ENCODE data around the gene CFAP100.
A peak's percentile ranks its signal among the peaks of the same experiment; 100 is the strongest.

Gene CFAP100

DNA sequence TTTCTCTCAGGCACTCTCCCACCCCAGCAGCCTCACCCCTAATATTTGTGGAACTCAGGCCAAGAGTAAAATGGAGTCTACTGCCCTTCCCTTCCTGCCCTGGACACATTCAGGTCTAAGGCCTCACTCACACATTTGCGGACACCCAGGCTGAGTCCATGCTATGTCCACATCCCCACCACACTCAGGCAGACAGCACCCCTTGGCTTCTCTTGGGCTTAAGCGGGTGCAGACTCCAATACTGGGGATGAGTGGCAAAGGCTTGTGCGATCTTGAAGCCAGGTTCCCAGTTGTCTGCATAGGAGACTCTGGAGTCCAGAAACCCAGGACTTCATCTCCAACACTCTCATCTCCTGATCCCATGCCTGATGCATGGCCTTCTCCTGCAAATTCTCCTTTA lies 17.5 kb upstream of the CFAP100 start:
- DNase-seq (ENCODE audit: low spot score) = no peak

GRCh38 chr3:126378341-126378751 lies 16.4 kb upstream of the CFAP100 start:
- no peak for DNase-seq (ENCODE audit: low spot score)

DNA sequence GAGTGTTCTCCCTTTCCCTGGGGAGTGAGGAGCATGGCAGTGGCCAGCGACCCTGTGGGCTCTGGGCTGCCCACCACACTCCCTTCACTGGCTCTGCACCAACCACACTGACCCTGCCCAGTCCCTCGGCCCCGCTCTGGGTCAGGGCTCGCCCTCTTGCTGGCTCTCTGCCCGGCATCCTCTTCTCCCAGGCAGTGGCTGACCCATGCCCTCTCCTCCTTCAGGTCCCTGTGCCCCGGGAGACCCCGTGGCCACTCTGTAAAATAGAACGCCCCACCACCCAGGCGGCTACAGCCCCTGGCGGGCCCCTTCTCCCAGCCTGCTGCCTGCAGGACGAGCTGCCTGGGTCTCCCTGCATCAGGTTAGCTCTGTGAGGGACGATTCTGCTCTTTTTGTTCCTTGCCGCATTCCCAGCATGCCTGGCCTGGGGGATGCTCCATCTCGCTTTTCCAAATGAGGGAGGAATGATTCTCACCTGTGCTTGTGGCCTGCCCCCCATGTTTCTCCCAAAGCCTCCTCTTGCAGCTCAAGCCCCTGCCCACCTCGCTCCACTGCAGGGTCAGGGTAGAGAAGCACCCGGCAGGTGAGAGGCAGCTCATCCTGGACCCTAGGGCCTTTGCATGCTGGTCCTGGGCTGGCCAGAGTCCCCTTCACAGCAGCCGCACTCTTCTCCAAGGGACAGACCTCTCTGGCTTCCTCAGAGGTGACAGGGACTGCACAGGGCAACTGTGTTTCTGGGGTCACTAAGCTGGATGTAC lies 14.5 kb upstream of the CFAP100 start:
- DNase-seq (ENCODE audit: low spot score) = no peak

GRCh38 chr3:126381966-126382365 lies 12.7 kb upstream of the CFAP100 start:
- no peak for DNase-seq (ENCODE audit: low spot score)

- peak; percentile 66 for DNase-seq (ENCODE audit: low spot score)
Measured at GRCh38 chr3:126389112-126389793, 5.5 kb upstream of the CFAP100 start.

- DNase-seq (ENCODE audit: low spot score) = no peak
Measured at GRCh38 chr3:126389794-126390146, 4.9 kb upstream of the CFAP100 start.

- DNase-seq (ENCODE audit: low spot score) = no peak
Measured at GRCh38 chr3:126390201-126390600, 4.5 kb upstream of the CFAP100 start.

DNA sequence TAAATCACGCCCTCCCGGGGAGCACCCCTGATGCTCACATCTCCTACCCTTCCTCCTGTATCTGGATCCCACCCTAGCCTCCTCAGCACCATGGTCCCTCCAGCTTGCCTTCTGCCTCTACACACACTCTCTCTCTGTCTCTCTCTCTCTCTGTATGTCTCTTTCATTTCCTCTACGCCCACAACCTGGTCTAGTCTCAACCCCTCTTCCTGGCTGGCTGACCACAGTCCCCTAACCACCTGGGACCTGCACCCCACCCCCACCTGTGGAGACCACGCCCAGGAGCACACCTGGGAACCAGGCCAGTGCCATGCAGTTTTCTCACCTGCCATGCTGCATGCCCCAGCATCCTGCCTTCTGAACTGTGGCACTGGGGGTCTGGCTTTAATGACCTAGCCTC lies 4.0 kb upstream of the CFAP100 start:
- no peak for DNase-seq (ENCODE audit: low spot score)

- DNase-seq (ENCODE audit: low spot score) = no peak
Measured at GRCh38 chr3:126391631-126392030, 3.1 kb upstream of the CFAP100 start.

GRCh38 chr3:126392246-126392645 lies 2.5 kb upstream of the CFAP100 start:
- DNase-seq (ENCODE audit: low spot score) = no peak

GRCh38 chr3:126393563-126393962 lies 1.1 kb upstream of the CFAP100 start:
- DNase-seq (ENCODE audit: low spot score) = no peak

DNA sequence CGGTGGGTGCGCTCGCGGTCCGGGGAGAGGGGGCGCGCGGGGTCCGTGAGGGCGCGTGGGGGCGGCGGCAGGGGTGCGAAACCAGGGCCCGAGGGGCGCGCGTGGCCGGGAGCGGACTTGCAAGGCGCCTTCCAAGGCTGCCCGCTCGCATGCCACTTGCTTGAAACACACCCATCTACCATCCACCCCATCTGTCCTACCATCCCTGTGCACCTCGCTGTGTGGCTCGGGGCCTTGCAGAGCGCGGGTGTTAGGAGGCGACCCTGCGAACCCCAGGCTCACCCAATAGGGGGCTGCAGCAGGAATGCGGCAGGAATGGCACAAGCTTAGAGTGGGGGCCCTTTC lies 240 bp downstream of the CFAP100 start:
- DNase-seq (ENCODE audit: low spot score) = no peak

GRCh38 chr3:126395846-126396513 lies 1.3 kb downstream of the CFAP100 start:
- DNase-seq (ENCODE audit: low spot score) = no peak

GRCh38 chr3:126396536-126396935 lies 1.8 kb downstream of the CFAP100 start:
- no peak for DNase-seq (ENCODE audit: low spot score)

DNA sequence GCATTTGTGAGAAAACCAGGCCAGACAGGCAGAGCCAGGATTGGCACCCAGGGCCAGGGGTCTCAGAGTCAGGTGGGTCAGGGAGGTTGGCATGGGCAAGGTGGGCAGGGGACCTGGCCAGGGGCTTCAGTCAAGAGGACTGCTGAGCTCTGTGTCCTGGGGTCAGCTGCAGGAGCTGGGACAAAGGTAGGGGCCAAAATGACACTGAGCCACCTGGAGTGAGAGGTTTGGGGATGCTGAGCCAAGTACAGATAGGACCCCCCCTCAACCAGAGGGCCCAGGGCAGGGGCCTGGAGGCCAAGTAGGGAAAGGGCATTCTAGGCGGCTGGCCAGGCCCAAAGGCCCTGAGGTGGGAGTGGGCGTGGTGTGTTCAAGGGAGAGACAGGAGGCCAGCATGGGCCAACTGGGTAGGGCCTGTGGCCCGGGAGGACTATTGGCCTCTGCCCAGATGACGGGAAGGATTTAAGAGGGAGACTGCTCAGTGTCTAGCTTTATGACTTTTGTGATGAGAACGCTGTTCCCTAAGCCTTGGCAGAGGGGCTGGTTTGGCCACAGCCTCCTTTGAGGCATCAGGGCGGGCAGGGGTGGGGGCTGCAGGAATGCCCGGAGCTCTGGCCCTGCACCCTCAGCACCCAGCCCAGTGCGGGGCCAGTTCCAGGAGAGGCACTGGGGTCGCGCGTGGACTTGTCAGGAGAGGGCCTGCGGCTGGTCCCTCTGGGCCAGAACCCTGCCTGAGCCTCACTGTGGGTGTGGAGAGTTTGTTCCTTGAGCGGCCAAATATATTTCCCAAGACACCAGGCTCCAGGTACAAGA lies 3.1 kb downstream of the CFAP100 start:
- no peak for DNase-seq (ENCODE audit: low spot score)

GRCh38 chr3:126398423-126399350 lies 4.0 kb downstream of the CFAP100 start:
- peak; percentile 12 for DNase-seq (ENCODE audit: low spot score)

DNA sequence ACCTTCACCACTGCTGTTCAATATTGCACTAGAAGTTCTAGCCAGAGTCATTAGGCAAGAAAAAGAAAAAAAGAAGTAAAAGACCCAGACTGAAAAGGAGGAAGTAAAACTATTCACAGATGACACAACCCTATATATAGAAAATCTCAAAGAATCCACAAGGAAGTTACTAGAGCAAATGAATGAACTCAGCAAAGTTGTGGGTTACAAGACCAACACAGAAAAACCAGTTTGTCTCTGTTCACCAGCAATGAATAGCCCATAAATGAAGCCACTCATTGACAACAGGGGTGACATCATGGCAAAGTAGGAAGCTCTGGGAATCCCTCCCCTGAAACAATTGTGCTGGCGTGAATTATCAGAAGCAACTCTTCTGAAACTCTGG lies 4.6 kb downstream of the CFAP100 start:
- no peak for DNase-seq (ENCODE audit: low spot score)

- DNase-seq (ENCODE audit: low spot score) = no peak
Measured at GRCh38 chr3:126399756-126400155, 5.0 kb downstream of the CFAP100 start.

- DNase-seq (ENCODE audit: low spot score) = no peak
Measured at GRCh38 chr3:126401611-126402160, 7.0 kb downstream of the CFAP100 start.

GRCh38 chr3:126402178-126402577 lies 7.5 kb downstream of the CFAP100 start:
- no peak for DNase-seq (ENCODE audit: low spot score)

DNA sequence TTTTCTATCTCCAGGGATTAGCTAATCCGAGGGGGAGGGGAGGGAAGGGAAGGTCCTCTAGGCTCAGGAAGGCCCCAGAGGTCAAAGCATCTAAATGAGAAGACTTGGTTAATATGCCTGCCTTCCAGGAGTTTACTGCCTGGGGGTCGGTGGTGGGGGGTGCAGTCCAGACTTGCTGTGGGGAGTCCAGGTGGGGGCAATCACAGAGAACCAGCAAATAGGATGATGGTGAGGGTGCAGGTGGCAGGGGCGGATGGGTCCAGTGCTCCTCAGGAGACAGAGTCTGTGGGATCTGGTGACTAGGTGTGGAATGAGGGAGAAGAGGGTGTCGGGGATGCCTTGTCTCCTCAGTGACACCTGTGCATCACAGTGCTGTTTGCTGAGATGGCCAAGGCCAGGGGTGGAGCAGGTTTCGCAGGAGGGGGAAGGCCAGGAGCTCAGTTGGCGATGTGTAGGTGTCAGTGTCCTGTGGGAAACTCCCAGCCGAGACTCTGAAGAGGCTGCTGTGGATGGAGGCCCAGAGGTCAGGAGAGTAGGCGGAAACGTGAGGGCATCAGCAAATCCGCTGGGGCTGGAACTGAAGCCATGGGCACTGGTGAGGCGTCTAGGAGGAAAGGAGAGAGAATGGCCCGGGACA lies 8.1 kb downstream of the CFAP100 start:
- no peak for DNase-seq (ENCODE audit: low spot score)

All from COLO829 (cell line).